GM19351 (cell line): ENCODE results near the gene MRPL23.

ENCODE experiments used
- ATAC-seq: cut with Tn5 transposase; IDR thresholded peaks from one replicate; pipeline ENCODE4 v1.9.1; 2021; ENCODE audit warnings: mild to moderate bottlenecking, moderate library complexity; ENCODE audit not compliant: unreplicated experiment

The MRPL23 gene

GRCh38 chr11:1988667-1989317 is 41.7 kb downstream of the MRPL23 start:
- ATAC-seq: no peak

DNA sequence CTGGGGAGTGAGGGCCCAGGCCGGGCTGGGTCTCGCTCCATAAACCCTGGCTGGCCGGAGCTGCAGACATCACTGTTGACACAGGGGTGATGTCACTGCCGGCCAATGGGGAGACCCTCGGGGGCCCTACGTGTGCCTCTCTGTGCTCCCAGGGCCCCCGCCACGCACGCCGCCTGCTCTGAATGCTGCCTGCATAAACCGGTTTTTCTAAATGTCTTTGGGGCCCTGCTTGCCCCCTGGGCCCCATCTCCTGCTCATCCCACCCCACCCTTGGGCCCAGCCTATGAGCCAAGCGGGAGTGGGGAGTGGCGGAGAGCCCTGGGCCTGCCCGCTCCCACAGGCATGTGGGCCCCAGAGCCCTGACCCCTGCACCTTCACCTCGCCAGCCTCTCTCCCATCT is 42.8 kb downstream of the MRPL23 start:
- ATAC-seq: no peak

DNA sequence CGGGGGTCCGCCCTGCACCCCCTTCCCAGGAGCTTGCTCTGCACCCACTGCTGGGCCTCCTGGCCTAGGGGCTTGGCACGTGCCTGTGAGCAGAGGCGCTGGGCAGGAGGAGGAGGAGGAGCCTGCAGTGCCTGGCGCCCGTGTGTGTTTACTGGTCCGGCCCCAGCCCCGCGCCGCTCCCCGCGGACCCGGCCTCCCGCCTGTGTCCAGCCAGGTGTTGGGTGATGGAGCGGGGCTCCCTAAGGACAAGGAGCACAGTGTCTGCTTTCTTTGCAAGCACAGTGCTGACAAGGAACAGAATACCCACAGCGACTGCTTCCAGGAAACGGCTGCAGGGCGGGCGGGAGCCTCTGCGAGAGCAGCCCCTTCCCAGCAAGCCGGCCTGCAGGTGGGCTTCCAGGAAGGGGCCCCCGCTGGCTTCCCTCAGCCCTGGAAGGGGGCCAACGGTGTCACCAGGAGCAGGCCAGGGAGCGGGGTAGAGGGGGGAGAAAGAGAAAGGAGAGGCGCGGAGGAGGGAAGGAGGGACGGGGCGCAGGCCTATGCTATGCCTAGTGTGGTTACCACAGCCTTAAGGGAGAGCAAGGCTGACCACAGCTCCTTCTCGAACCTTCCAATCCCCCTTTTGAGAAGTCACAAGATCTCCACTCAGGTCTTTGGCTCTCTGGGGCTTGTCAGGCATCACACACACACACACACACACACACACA is 43.9 kb downstream of the MRPL23 start:
- ATAC-seq: no peak

- ATAC-seq: no peak
These were observed 45.0 kb downstream of the MRPL23 start for GRCh38 chr11:1992111-1992510.

DNA sequence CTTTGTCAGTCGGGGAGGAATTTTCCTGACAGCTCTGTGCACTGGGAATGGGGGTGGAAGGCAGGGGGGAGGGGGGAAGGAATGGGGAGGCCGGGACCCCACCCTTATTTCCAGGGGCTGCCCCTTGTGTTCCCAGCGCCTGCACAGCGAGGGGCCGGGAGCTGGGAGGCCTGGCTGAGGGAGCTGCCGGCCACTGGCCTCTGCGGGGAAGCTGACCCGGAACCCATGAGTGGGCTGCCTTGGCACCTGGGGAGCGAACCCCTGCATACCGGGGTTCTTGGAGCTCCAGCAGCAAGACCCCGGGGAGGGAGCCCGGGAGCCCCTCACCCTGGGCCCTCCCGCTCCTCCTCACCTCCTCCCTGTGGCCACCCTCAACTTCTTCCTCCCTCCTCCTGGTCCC is 47.0 kb downstream of the MRPL23 start:
- ATAC-seq: no peak

DNA sequence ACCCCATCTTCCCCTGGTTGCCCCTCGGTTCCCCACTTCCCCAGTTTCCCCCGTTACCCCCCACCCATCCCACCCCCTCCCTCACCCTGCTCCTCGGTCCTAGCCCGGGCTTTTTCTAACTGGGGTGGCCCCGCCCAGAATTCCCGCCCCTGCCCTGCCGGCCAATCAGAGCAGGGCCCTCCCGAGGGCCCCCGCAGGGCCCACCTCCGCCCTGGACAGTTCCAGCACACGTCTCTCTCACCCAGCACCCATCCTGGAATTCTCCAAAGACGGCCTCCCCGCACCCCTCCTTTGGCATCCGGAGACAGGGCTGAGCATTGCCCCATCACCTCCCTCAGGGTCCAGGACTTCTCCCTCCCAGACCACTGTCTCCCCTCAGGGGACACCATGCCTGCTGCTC is 50.6 kb downstream of the MRPL23 start, which contains the start of gene H19:
TSS of gene H19 (minus strand) at position 88 of the 400 bp plus-strand sequence.
- no peak for ATAC-seq

DNA sequence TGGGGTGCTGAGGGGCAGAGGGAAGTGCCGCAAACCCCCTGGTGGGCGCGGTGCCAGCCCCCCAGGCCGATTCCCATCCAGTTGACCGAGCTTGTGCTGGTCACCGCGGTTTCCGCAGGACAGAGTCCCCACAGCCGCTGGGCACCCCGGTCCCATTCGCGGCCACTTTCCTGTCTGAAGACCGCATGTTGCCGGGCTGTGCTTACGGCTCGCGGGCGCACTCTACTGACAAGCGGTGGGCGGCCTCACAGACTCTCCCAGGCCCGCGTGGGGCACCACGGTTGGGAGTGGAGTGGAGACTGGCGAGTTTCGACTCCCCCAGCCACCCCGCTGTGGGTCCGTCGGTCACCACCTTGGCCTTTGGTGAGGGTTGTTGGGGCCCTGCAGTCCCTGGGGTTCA is 51.2 kb downstream of the MRPL23 start:
- no peak for ATAC-seq

DNA sequence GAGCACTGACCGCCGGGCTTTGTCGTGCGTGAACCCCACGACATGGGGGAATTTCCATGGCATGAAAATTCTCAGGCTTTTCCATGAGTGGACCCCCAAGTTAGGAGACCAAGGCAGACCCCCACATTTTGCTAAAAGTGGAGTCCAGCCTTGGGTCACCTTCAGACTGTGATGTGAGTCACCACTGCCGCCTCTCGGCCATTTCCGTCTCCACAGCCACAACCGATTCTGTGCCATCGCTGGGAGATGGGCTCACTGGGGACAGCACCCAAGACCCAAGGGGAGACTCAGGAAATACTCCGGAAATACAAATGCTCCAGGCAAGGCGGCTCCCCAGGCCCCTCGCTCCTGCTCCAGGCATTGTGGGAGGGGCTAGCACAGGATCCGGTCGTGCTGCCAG is 51.7 kb downstream of the MRPL23 start:
- no peak for ATAC-seq

- no peak for ATAC-seq
These were observed 55.1 kb downstream of the MRPL23 start for GRCh38 chr11:2002042-2002776.

DNA sequence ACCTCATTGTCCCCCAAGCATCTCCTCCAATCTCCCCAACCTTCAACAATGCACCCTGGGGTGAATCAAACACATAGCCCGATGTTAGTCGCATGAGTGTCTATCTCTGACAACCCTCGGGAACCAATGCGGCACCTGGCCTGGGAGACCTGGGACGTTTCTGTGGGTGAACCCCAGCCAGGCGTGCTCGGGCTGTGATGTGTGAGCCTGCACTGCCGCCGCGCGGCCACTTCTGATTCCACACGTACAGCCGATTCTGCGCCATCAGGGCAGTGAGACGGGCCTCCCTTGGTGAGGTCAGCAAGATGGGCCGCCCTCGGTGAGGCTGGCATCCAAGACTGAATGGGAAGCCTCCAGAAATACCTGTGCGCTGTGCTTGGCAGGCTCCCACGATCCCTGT is 55.7 kb downstream of the MRPL23 start:
- no peak for ATAC-seq

GRCh38 chr11:2004466-2004865 is 57.3 kb downstream of the MRPL23 start:
- ATAC-seq: no peak
